ENCODE results near the gene IQCH.

Gene IQCH

GRCh38 chr15:67366904-67367303 lies 112.3 kb downstream of the IQCH start:
- H3K4me1 ChIP-seq (ENCODE audit: insufficient read depth, low read length): no peaks in the 10 kb centered on the region
- no peaks in the 10 kb centered on the region for H3K9me3 ChIP-seq (ENCODE audit: low read length)
- no peak overlapping the region for H3K9ac ChIP-seq (ENCODE audit: low read length)
- no peaks in the 10 kb centered on the region for H3K27me3 ChIP-seq (ENCODE audit: control insufficient read depth in 1 of 2, insufficient read depth in 2 of 2, low read length in 2 of 2)
- H3K36me3 ChIP-seq (ENCODE audit: insufficient read depth, low read length): no peaks in the 10 kb centered on the region
- H3K4me3 ChIP-seq (ENCODE audit: low read depth in 1 of 2, low read length in 2 of 2): no peak overlapping the region
- H3K27ac ChIP-seq (ENCODE audit: low read depth, low read length): no peak overlapping the region

- H3K9me3 ChIP-seq (ENCODE audit: low read length): no peaks in the 10 kb centered on the region
- H3K36me3 ChIP-seq (ENCODE audit: insufficient read depth, low read length): no peaks in the 10 kb centered on the region
- H3K4me3 ChIP-seq (ENCODE audit: low read depth in 1 of 2, low read length in 2 of 2): no peak overlapping the region
Measured at GRCh38 chr15:67369359-67369998, 114.9 kb downstream of the IQCH start.

GRCh38 chr15:67370206-67370954 lies 115.8 kb downstream of the IQCH start:
- Histone ChIP-seq H3K9me3 (ENCODE audit: low read length) (no peaks in the 10 kb centered on the region), H3K4me3 (ENCODE audit: low read depth in 1 of 2, low read length in 2 of 2) (no peak overlapping the region), H3K4me1 (ENCODE audit: insufficient read depth, low read length) (no peaks in the 10 kb centered on the region), H3K27ac (ENCODE audit: low read depth, low read length) (no peak overlapping the region), H3K9ac (ENCODE audit: low read length) (no peak overlapping the region), H3K27me3 (ENCODE audit: control insufficient read depth in 1 of 2, insufficient read depth in 2 of 2, low read length in 2 of 2) (no peaks in the 10 kb centered on the region), H3K36me3 (ENCODE audit: insufficient read depth, low read length) (no peaks in the 10 kb centered on the region)

More at GRCh38 chr15:67369359-67369998, 114.9 kb downstream of the IQCH start:
- Histone ChIP-seq H3K9ac (ENCODE audit: low read length) (no peak overlapping the region), H3K27me3 (ENCODE audit: control insufficient read depth in 1 of 2, insufficient read depth in 2 of 2, low read length in 2 of 2) (no peaks in the 10 kb centered on the region), H3K27ac (ENCODE audit: low read depth, low read length) (no peak overlapping the region), H3K4me1 (ENCODE audit: insufficient read depth, low read length) (no peaks in the 10 kb centered on the region)

- Histone ChIP-seq H3K4me1 (ENCODE audit: insufficient read depth, low read length) (no peaks in the 10 kb centered on the region), H3K27ac (ENCODE audit: low read depth, low read length) (no peak overlapping the region), H3K27me3 (ENCODE audit: control insufficient read depth in 1 of 2, insufficient read depth in 2 of 2, low read length in 2 of 2) (no peaks in the 10 kb centered on the region), H3K36me3 (ENCODE audit: insufficient read depth, low read length) (no peaks in the 10 kb centered on the region), H3K9me3 (ENCODE audit: low read length) (no peaks in the 10 kb centered on the region), H3K4me3 (ENCODE audit: low read depth in 1 of 2, low read length in 2 of 2) (no peak overlapping the region), H3K9ac (ENCODE audit: low read length) (no peak overlapping the region)
Measured at GRCh38 chr15:67372543-67372942, 118.0 kb downstream of the IQCH start.

- Histone ChIP-seq H3K27me3 (ENCODE audit: control insufficient read depth in 1 of 2, insufficient read depth in 2 of 2, low read length in 2 of 2) (no peaks in the 10 kb centered on the region), H3K27ac (ENCODE audit: low read depth, low read length) (no peak overlapping the region)
Measured at GRCh38 chr15:67372986-67373675, 118.5 kb downstream of the IQCH start.

GRCh38 chr15:67373971-67374370 lies 119.4 kb downstream of the IQCH start:
- Histone ChIP-seq H3K4me1 (ENCODE audit: insufficient read depth, low read length) (no peaks in the 10 kb centered on the region), H3K4me3 (ENCODE audit: low read depth in 1 of 2, low read length in 2 of 2) (no peak overlapping the region), H3K36me3 (ENCODE audit: insufficient read depth, low read length) (no peaks in the 10 kb centered on the region), H3K27ac (ENCODE audit: low read depth, low read length) (no peak overlapping the region), H3K9ac (ENCODE audit: low read length) (no peak overlapping the region), H3K9me3 (ENCODE audit: low read length) (no peaks in the 10 kb centered on the region), H3K27me3 (ENCODE audit: control insufficient read depth in 1 of 2, insufficient read depth in 2 of 2, low read length in 2 of 2) (no peaks in the 10 kb centered on the region)

More at GRCh38 chr15:67372986-67373675, 118.5 kb downstream of the IQCH start:
- Histone ChIP-seq H3K36me3 (ENCODE audit: insufficient read depth, low read length) (no peaks in the 10 kb centered on the region), H3K9me3 (ENCODE audit: low read length) (no peaks in the 10 kb centered on the region), H3K4me1 (ENCODE audit: insufficient read depth, low read length) (no peaks in the 10 kb centered on the region), H3K4me3 (ENCODE audit: low read depth in 1 of 2, low read length in 2 of 2) (no peak overlapping the region), H3K9ac (ENCODE audit: low read length) (no peak overlapping the region)

- no peak overlapping the region for H3K27ac ChIP-seq (ENCODE audit: low read depth, low read length)
- H3K27me3 ChIP-seq (ENCODE audit: control insufficient read depth in 1 of 2, insufficient read depth in 2 of 2, low read length in 2 of 2): no peaks in the 10 kb centered on the region
- H3K9ac ChIP-seq (ENCODE audit: low read length): no peak overlapping the region
- H3K4me3 ChIP-seq (ENCODE audit: low read depth in 1 of 2, low read length in 2 of 2): no peak overlapping the region
- H3K36me3 ChIP-seq (ENCODE audit: insufficient read depth, low read length): no peaks in the 10 kb centered on the region
- H3K9me3 ChIP-seq (ENCODE audit: low read length): no peaks in the 10 kb centered on the region
- no peaks in the 10 kb centered on the region for H3K4me1 ChIP-seq (ENCODE audit: insufficient read depth, low read length)
Measured at GRCh38 chr15:67379530-67379929, 124.9 kb downstream of the IQCH start.

GRCh38 chr15:67380921-67381320 lies 126.3 kb downstream of the IQCH start:
- no peak overlapping the region for H3K9ac ChIP-seq (ENCODE audit: low read length)
- no peaks in the 10 kb centered on the region for H3K4me1 ChIP-seq (ENCODE audit: insufficient read depth, low read length)
- no peak overlapping the region for H3K4me3 ChIP-seq (ENCODE audit: low read depth in 1 of 2, low read length in 2 of 2)
- H3K27ac ChIP-seq (ENCODE audit: low read depth, low read length): no peak overlapping the region
- H3K9me3 ChIP-seq (ENCODE audit: low read length): no peaks in the 10 kb centered on the region
- H3K36me3 ChIP-seq (ENCODE audit: insufficient read depth, low read length): no peaks in the 10 kb centered on the region
- no peaks in the 10 kb centered on the region for H3K27me3 ChIP-seq (ENCODE audit: control insufficient read depth in 1 of 2, insufficient read depth in 2 of 2, low read length in 2 of 2)

GRCh38 chr15:67381416-67382045 lies 126.9 kb downstream of the IQCH start:
- Histone ChIP-seq H3K27me3 (ENCODE audit: control insufficient read depth in 1 of 2, insufficient read depth in 2 of 2, low read length in 2 of 2) (no peaks in the 10 kb centered on the region), H3K4me3 (ENCODE audit: low read depth in 1 of 2, low read length in 2 of 2) (no peak overlapping the region), H3K36me3 (ENCODE audit: insufficient read depth, low read length) (no peaks in the 10 kb centered on the region), H3K4me1 (ENCODE audit: insufficient read depth, low read length) (no peaks in the 10 kb centered on the region), H3K9ac (ENCODE audit: low read length) (no peak overlapping the region), H3K9me3 (ENCODE audit: low read length) (no peaks in the 10 kb centered on the region), H3K27ac (ENCODE audit: low read depth, low read length) (no peak overlapping the region)

- no peaks in the 10 kb centered on the region for H3K9me3 ChIP-seq (ENCODE audit: low read length)
- no peaks in the 10 kb centered on the region for H3K4me1 ChIP-seq (ENCODE audit: insufficient read depth, low read length)
- no peaks in the 10 kb centered on the region for H3K27me3 ChIP-seq (ENCODE audit: control insufficient read depth in 1 of 2, insufficient read depth in 2 of 2, low read length in 2 of 2)
- no peak overlapping the region for H3K9ac ChIP-seq (ENCODE audit: low read length)
- H3K36me3 ChIP-seq (ENCODE audit: insufficient read depth, low read length): no peaks in the 10 kb centered on the region
- H3K27ac ChIP-seq (ENCODE audit: low read depth, low read length): no peak overlapping the region
- no peak overlapping the region for H3K4me3 ChIP-seq (ENCODE audit: low read depth in 1 of 2, low read length in 2 of 2)
Measured at GRCh38 chr15:67382723-67383122, 128.1 kb downstream of the IQCH start.

- no peaks in the 10 kb centered on the region for H3K36me3 ChIP-seq (ENCODE audit: insufficient read depth, low read length)
- no peaks in the 10 kb centered on the region for H3K27me3 ChIP-seq (ENCODE audit: control insufficient read depth in 1 of 2, insufficient read depth in 2 of 2, low read length in 2 of 2)
- no peaks in the 10 kb centered on the region for H3K4me1 ChIP-seq (ENCODE audit: insufficient read depth, low read length)
Measured at GRCh38 chr15:67383899-67384298, 129.3 kb downstream of the IQCH start.

More at GRCh38 chr15:67383899-67384298, 129.3 kb downstream of the IQCH start:
- no peak overlapping the region for H3K9ac ChIP-seq (ENCODE audit: low read length)
- H3K27ac ChIP-seq (ENCODE audit: low read depth, low read length): no peak overlapping the region
- H3K9me3 ChIP-seq (ENCODE audit: low read length): no peaks in the 10 kb centered on the region
- no peak overlapping the region for H3K4me3 ChIP-seq (ENCODE audit: low read depth in 1 of 2, low read length in 2 of 2)

Measured in muscle layer of colon (tissue), 2 donors.